Karpas-422 (cell line): ENCODE results near the gene PXMP4. TPM values are rescaled to one million over a fixed set of nuclear protein-coding genes. Genes with fewer than 3 reads are reported as not detected.

Experiments used
- total RNA-seq: library from RNA; depleted of rRNA; stranded (reverse); fragments of >200 nt; shearing (Covaris generic); gene quantifications from 2 replicates; pipeline ENCODE4 v1.2.3, GENCODE V29; 2014; ENCODE audit warnings: low replicate concordance; rRNA removed

The PXMP4 gene
- total RNA-seq, 1 experiment from 2014 or later = 4.7 TPM

Other genes with a start within 250 kb of the PXMP4 start
- 47.6 and 54.8 TPM in 2 replicates for gene CBFA2T2, start 230.2 kb downstream of the PXMP4 start, total RNA-seq
- 0.45 and 0.69 TPM in 2 replicates for gene C20orf144, start 58.0 kb downstream of the PXMP4 start, total RNA-seq
- gene ACTL10, start 53.4 kb downstream of the PXMP4 start, total RNA-seq = 2.5 and 9.2 TPM in 2 replicates
- 38.2 and 89.2 TPM in 2 replicates for gene NECAB3, start 45.9 kb downstream of the PXMP4 start, total RNA-seq
- 19.2 and 37.2 TPM in 2 replicates for gene E2F1, start 33.9 kb downstream of the PXMP4 start, total RNA-seq
- gene ZNF341, start 11.7 kb upstream of the PXMP4 start, total RNA-seq = 3.0 and 4.9 TPM in 2 replicates
- 33.8 and 45.5 TPM in 2 replicates for gene CHMP4B, start 91.0 kb upstream of the PXMP4 start, total RNA-seq